ENCODE results near the gene EIF4G3. TPM values are rescaled to one million over a fixed set of nuclear protein-coding genes. Genes with fewer than 3 reads are reported as not detected.

Gene EIF4G3
- total and polyA plus RNA-seq, 10 of the 15 experiments (the other 5 are each of a cell fraction or from before 2014, with no cell fraction given): 7.4 to 45.1 (median 29.1) TPM

DNA sequence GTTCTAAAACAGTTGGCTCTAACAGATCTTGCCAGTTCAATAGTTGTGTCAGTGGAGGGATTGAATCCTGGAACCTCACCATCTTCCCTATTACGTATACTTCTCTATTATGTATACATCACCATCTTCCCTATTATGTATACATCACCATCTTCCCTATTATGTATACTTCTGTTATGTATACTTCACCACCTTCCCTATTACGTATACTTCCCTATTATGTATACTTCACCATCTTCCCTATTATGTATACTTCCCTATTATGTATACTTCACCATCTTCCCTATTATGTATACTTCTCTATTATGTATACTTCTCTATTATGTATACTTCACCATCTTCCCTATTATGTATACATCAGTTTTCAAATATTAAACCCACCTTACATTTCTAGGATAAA, 355.2 kb downstream of the EIF4G3 start:
- POLR2A ChIA-PET: no interaction called here
- no peak for ATAC-seq
- in situ Hi-C loops (cut with MboI): no loop called here

More for the DNA sequence above, 355.2 kb downstream of the EIF4G3 start:
- WGBS (ENCODE audit: insufficient coverage, insufficient replicate concordance, low lambda C conversion rate, missing lambda C conversion rate): 51% methylated on average over 2 of the region's 2 CpGs
- peaks cover 0 to 5% of the 10 kb centered on the region in 2 experiments; a peak in 2 of 4 replicates for H3K36me3 ChIP-seq (ENCODE audit: control insufficient read depth in 2 of 2, insufficient read depth in 2 of 2, low read length in 1 of 2)
- H2AFZ ChIP-seq (ENCODE audit: control insufficient read depth, low read depth, low read length): no peak overlapping the region
- RAD21 ChIA-PET (ENCODE audit: unreplicated experiment): no interaction called here
- no peaks in the 10 kb centered on the region for H4K20me1 ChIP-seq (ENCODE audit: control insufficient read depth, insufficient read depth)
- CTCF ChIA-PET: no interaction called here
- no peaks in the 10 kb centered on the region for H3K79me2 ChIP-seq (ENCODE audit: control insufficient read depth, insufficient read depth, low read length)
- FAIRE-seq: no peak
- H3K9ac ChIP-seq (ENCODE audit: control insufficient read depth, insufficient read depth, low read length): no peak overlapping the region
- BruUV-seq (replicated peaks): no TSS peak
- no peak overlapping the region for H3K4me2 ChIP-seq (ENCODE audit: control insufficient read depth, insufficient read depth)
- no peak overlapping the region for H3K4me3 ChIP-seq
- TF ChIP-seq, protein P1, sequence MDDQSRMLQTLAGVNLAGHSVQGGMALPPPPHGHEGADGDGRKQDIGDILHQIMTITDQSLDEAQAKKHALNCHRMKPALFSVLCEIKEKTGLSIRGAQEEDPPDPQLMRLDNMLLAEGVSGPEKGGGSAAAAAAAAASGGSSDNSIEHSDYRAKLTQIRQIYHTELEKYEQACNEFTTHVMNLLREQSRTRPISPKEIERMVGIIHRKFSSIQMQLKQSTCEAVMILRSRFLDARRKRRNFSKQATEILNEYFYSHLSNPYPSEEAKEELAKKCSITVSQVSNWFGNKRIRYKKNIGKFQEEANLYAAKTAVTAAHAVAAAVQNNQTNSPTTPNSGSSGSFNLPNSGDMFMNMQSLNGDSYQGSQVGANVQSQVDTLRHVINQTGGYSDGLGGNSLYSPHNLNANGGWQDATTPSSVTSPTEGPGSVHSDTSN (IDR thresholded peaks at IDR 0.05; ENCODE audit: insufficient replicate concordance, low read depth, low read length): no peak
- TF ChIP-seq CEBPB (IDR thresholded peaks at IDR 0.05; ENCODE audit: borderline replicate concordance in 1 of 2, low read depth in 2 of 2, low read length in 2 of 2) (no peak), WRNIP1 (IDR thresholded peaks at IDR 0.05; ENCODE audit: borderline replicate concordance, low read depth, low read length) (no peak), SMARCA5 (IDR thresholded peaks at IDR 0.05) (no peak), IKZF2 (IDR thresholded peaks at IDR 0.05) (no peak), SUPT20H (IDR thresholded peaks at IDR 0.05; ENCODE audit: borderline replicate concordance, control insufficient read depth, low read depth, low read length) (no peak), NFYB (IDR thresholded peaks at IDR 0.05; ENCODE audit: insufficient read depth, low read depth, low read length) (no peak), SIX5 (IDR thresholded peaks at IDR 0.05; ENCODE audit: low read depth, low read length, severe bottlenecking) (no peak), ZZZ3 (IDR thresholded peaks at IDR 0.05; ENCODE audit: control insufficient read depth, insufficient read length, low read depth) (no peak), MTA2 (IDR thresholded peaks at IDR 0.05; ENCODE audit: low read depth) (no peak), TCF3 (IDR thresholded peaks at IDR 0.05; ENCODE audit: borderline replicate concordance, insufficient read depth, low read depth, low read length) (no peak), SMAD1 (IDR thresholded peaks at IDR 0.05; ENCODE audit: low read depth, partially characterized antibody) (no peak), ZNF24 (IDR thresholded peaks at IDR 0.05) (no peak), ZNF207 (IDR thresholded peaks at IDR 0.05; ENCODE audit: borderline replicate concordance) (no peak), RBBP5 (conservative IDR thresholded peaks at IDR 0.05) (no peak)
- TF ChIP-seq, protein P2, sequence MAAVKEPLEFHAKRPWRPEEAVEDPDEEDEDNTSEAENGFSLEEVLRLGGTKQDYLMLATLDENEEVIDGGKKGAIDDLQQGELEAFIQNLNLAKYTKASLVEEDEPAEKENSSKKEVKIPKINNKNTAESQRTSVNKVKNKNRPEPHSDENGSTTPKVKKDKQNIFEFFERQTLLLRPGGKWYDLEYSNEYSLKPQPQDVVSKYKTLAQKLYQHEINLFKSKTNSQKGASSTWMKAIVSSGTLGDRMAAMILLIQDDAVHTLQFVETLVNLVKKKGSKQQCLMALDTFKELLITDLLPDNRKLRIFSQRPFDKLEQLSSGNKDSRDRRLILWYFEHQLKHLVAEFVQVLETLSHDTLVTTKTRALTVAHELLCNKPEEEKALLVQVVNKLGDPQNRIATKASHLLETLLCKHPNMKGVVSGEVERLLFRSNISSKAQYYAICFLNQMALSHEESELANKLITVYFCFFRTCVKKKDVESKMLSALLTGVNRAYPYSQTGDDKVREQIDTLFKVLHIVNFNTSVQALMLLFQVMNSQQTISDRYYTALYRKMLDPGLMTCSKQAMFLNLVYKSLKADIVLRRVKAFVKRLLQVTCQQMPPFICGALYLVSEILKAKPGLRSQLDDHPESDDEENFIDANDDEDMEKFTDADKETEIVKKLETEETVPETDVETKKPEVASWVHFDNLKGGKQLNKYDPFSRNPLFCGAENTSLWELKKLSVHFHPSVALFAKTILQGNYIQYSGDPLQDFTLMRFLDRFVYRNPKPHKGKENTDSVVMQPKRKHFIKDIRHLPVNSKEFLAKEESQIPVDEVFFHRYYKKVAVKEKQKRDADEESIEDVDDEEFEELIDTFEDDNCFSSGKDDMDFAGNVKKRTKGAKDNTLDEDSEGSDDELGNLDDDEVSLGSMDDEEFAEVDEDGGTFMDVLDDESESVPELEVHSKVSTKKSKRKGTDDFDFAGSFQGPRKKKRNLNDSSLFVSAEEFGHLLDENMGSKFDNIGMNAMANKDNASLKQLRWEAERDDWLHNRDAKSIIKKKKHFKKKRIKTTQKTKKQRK (IDR thresholded peaks at IDR 0.05; ENCODE audit: low read depth, low read length): no peak
- TF ChIP-seq, protein P3, sequence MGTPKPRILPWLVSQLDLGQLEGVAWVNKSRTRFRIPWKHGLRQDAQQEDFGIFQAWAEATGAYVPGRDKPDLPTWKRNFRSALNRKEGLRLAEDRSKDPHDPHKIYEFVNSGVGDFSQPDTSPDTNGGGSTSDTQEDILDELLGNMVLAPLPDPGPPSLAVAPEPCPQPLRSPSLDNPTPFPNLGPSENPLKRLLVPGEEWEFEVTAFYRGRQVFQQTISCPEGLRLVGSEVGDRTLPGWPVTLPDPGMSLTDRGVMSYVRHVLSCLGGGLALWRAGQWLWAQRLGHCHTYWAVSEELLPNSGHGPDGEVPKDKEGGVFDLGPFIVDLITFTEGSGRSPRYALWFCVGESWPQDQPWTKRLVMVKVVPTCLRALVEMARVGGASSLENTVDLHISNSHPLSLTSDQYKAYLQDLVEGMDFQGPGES (IDR thresholded peaks at IDR 0.05): no peak
- no peaks in the 10 kb centered on the region for H3K9me3 ChIP-seq (replicated peaks; ENCODE audit: control insufficient read depth, insufficient read depth, low read length)
- SMC1A ChIA-PET (ENCODE audit: uncharacterized antibody, unreplicated experiment): no interaction called here
- no peak for DNase-seq (ENCODE audit: low read depth, low spot score)
- intact Hi-C loops (cut with micrococcal nuclease; ENCODE audit: unreplicated experiment): no loop called here
- no peaks in the 10 kb centered on the region for H3K27me3 ChIP-seq (replicated peaks in 1 of 2; ENCODE audit: control insufficient read depth in 2 of 2, insufficient read depth in 2 of 2, low read length in 1 of 2)
- H3K4me1 ChIP-seq (ENCODE audit: control insufficient read depth, insufficient read depth, low read length): no peaks in the 10 kb centered on the region
- H3K27ac ChIP-seq (ENCODE audit: control insufficient read depth, insufficient read depth): no peak overlapping the region

All from GM12878 (cell line).